GM19043 (cell line): ENCODE data around the gene IRF2BPL.
A peak's percentile ranks its signal among the peaks of the same experiment; 100 is the strongest.

Experiments used
- ATAC-seq: cut with Tn5 transposase; IDR thresholded peaks from one replicate; pipeline ENCODE4 v1.9.1; 2021; ENCODE audit warnings: low read depth; ENCODE audit not compliant: unreplicated experiment

Gene IRF2BPL

GRCh38 chr14:77028384-77029231 lies at the start of gene IRF2BPL:
TSS of gene IRF2BPL (minus strand) at chr14:77028708. CDS start at chr14:77027792, 916 bp downstream.
- ATAC-seq: peak; percentile 63

- ATAC-seq: no peak
These were observed 48.5 kb upstream of the IRF2BPL start for GRCh38 chr14:77077040-77077439.

GRCh38 chr14:77076113-77076631 lies 47.7 kb upstream of the IRF2BPL start:
- no peak for ATAC-seq

- ATAC-seq: no peak
These were observed 46.5 kb upstream of the IRF2BPL start for GRCh38 chr14:77074969-77075368.

- no peak for ATAC-seq
These were observed 43.5 kb upstream of the IRF2BPL start for GRCh38 chr14:77071938-77072388.

DNA sequence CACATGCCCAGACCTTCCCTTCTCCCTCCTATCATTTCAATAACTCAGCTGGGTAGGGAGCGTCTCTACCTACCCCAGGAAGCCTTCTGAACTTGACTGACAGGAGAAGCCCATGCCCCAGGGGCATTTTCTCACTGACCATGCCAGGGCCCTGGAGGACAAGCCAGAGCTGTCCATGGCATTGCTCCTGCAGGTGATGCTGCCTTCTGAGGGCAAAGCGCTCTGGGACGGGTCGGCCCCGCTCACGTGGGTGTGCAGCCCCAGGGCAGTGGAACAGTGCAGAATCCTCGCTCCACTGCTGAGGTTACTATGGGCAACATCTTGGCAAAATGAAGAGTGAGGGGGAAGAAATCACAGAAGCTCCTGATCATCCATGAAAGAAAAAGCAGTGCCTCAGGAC lies 41.0 kb upstream of the IRF2BPL start:
- no peak for ATAC-seq

DNA sequence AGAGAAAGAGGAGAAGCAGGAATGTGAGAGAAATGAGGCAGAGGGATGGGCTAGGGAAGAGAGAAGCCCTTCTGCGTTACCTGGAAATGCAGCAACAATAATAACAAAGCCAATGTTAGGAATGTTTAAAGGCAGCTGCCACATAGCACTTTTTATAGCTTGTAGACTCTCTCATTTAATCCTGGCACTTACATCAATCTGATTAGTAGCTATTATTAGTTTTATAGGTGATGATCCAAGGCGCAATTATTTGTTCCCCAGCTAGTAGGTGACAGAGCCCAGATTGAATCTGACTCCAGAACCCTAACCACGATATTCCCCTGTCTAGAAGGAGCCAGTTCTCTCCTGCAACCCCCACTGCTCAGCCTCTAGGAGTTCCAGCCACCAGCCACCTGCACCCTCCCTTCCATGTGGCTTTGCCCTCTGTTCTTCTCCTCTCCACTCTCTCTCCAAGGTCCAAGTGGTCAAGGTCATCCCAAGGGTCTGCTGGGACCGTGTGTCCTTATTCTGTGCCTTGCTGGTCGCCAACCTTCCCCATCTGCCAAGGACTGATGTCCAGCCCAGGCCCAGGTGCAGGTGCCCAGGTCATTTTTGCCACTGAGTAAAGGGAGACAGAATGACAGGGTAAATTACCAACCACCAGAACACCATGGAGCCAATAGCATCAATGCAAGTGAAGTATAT lies 40.2 kb upstream of the IRF2BPL start:
- no peak for ATAC-seq

GRCh38 chr14:77067632-77068516 lies 39.4 kb upstream of the IRF2BPL start:
- no peak for ATAC-seq

DNA sequence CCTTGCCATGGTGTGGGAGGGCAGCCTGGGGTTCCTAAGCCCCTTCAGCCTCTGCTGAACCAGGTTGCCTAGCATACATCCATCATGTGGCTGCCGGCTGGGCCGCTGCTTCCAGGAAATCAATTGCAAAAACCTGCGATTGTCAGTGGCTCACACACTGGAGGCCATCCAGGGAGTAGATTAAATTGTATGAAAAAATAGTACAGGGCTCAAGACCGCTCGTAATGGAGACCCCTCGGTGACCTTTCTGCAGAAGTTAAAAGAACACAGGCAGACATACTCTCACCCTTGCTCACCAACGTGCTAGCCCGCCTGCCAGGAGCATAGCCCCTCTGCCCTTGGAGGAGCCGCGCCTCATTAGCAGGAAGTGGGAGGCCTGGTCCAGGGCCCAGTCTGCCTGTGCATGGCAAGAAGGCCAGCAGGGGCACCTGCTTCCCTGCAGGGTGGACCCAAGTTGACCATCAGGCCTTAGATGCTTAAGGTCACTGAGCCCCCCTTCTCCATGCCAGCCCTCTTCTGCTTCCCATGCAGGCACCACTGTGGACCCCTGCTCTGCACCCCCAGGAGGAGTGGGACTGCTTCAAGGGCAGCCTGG lies 38.2 kb upstream of the IRF2BPL start:
- ATAC-seq: no peak

DNA sequence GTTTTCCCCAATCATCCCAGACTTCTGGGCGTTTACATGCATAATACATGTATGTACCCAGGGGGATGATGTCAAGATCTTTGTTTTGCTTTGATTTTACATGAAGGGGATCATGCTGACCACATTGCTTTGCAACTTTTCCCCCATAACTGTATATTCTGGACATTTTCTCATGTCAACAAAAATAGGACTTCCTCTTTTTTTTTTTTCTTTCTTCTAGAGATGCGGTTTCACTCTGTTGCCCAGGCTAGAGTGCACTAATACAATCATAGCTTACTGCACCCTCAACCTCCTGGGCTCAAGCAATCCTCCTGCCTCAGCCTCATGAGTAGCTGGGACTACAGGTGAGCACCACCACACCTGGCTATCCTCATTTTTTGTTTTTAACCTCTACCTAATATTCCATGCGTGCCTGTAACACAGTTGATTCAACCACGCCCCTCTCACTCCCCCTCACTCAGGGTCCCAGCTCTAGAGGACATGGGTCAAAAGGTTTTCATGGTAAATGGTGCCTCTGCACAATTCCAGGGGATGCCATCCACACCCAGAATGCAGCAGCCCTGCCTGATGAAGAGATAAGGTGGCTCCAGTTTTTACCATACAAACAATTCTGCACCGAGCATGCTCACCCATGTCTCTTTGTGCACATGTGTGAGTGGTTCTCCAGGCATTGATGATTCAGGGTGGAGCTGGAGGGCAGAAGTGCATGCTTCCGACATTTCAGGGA lies 37.5 kb upstream of the IRF2BPL start:
- no peak for ATAC-seq

DNA sequence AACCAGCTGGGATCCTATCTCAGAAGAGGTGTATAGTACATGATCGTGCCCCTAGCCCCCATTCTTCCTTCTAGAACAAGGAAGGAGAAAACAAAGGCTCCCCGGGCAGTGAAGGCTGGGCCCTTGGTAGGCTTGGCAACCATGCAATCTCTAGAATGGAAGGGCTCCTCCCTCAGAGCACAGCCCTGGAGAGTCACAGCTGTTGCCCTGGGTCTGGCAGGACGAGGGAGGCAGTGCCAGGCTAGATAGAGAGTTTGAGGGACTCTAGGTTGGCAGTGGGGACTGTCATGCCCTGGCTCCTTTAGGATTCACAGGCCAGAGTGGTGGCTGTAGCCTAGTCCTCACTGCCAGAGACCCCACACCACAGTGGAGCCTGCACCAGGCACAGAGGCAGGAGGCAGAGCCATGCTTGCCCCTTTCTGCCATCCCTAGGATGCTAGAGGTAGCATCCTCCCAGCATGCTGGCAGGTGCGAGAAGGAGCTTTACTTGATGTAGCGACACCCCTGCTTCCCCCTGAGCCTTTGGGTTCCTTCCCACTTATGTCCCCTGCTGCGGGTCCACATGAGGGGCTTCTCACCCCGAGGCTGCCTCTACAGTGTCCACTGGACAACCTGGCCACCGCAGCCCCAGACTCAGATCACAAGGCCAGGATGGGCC lies 36.1 kb upstream of the IRF2BPL start:
- no peak for ATAC-seq

DNA sequence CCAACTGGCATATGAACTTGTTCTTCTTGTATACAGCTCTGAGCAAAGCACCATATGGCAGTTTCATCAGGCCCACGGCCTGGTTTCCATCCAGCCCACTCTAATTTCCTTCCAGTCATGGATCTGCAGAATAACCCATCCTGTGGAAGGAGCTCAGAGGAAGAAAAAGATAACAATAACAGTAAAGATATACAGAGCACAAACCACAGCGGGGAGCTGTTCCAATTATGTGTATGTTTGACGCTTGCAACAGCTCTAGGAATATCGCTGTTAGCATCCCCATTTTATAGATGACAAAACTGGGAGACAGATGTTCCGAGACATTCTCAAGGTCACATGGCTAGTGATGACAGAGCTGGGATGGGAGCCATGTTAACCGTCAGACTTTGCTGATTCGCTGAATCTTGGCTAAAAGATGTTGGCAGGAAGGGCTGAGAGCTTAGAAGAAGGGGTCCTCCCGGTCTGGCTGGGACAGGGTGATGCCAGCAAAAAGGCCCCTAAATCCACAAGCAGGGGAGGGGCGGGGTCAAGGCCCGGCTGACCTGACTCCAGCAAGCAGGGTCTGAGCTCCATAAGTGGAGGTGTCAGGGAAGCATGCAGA lies 35.2 kb upstream of the IRF2BPL start:
- ATAC-seq: no peak

DNA sequence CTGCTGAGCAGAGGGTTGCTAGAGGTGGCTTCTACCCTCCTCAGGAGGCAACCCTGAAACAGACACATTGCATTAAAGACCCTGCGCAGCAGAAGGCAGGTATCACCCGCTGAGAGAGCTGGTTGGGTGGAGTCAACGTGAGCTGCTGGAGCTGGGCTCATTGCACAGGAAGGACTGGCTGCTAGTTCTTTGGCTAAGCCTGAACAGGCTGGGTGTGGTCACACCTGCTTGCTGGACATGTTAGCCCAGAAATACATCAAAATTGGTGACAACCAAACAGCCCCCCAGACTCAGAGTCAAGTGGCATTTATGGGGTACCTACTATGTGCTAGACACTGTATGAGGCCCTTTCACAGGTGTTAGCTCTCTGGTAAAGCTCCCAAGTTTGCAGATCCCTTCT lies 33.8 kb upstream of the IRF2BPL start:
- ATAC-seq: no peak

- no peak for ATAC-seq
These were observed 33.2 kb upstream of the IRF2BPL start for GRCh38 chr14:77061630-77062257.

DNA sequence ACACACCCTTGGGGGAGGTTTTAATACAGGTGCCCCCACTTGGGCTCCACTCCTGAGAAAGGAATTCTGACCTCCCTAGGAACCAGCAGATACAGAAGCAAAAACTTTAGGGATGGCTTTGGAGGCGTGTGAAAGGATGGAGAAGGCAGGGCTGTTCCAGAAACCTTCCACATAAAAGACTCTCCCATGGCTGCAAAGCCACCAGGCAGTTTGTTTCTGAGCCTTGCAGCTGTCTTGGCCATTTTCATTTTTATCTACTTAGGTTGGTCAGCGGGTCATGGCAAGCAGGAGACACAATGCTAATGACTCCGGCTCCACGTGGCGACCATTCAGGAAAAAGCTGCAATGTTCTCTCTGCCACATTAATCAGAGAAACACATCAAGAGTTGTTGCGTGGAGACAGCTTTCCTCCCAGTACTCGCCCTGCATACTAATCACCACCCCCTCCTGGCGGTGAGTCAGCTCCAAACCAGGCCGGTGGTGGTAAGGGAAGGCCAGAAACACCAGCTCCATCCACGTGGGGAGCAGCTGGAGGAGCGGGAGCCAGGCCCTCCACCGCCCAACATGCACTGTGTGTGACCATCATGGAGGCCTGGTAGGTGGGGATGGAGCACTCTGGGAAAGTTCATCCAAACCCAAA lies 30.9 kb upstream of the IRF2BPL start:
- ATAC-seq: no peak

DNA sequence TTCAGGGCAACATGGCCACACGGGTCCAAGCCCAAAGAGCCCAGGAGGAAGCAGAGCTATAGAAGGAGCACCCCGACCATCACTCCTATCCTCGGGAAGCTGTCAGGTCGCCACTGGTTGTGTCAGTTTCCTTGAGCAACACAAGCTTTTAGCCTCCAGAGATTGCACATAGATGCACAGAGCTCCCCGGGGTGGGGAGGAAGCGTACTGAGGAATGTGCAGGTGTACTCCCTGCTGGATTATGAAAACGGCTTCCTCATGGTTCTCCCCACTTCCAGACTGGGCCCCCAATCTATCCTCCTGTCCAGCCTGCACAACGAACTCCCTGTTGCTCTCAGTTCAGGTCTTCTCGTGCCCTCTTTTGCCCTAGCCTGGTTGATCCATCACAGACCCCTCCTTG lies 30.3 kb upstream of the IRF2BPL start:
- ATAC-seq: no peak

DNA sequence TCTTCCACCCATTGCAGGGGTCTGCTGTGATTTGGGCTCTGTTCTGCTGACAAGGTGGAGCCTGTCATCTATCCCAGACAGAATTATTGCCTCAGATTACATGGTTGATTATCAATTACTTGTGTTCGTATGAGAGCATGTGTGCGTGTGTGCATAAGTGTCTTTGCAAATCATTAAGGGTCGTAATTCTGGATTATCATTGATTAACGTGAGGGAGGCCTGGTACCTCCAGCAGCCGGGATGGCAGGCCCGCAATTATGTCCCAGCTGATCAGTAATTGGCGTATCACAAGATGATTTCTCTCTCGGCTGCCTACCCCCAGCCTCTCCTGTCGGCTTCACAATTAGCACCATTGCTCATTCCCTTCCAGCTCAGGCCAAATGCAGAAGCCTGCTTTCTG lies 29.6 kb upstream of the IRF2BPL start:
- ATAC-seq: no peak

DNA sequence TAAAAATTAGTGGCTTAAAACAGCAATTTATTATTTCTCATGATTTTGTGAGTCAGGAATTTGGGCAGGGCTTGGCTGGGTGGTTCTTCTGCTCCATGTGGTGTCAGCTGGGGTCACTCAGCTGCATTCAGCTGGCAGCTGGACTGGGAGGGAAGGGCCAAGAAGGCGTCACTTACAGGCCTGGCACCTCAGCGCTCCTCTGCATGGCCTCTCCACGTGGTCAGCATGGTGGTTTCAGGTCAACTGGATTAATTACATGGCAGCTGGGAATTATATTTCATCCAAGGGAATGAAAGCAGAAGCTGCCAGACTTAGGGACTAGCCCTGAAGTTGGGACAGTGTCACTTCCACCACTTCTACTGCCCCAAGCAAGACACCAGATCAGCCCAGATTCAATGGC lies 27.5 kb upstream of the IRF2BPL start:
- no peak for ATAC-seq
